DOHH2 (cell line): ENCODE data around the gene CDKL5.

Source experiments
- CTCF ChIP-seq: fragments of 200-600 bp; sonication (generic); IDR thresholded peaks from one replicate; pipeline ENCODE4 v1.5.1; 2014; ENCODE audit warnings: antibody characterized with exemption, mild to moderate bottlenecking, low read depth, low read length; ENCODE audit not compliant: poor library complexity, severe bottlenecking
- EZH2phosphoT487 ChIP-seq: fragments of 200-600 bp; sonication (generic); IDR thresholded peaks from 2 replicates; pipeline ENCODE4 v1.6.1; 2017; ENCODE audit warnings: borderline replicate concordance, mild to moderate bottlenecking, antibody characterized with exemption, low read length, moderate library complexity, mixed read lengths

- TF ChIP-seq CTCF: no peak
- TF ChIP-seq EZH2phosphoT487: no peak
Observed at GRCh38 chrX:18702362-18703195, 277.2 kb downstream of the CDKL5 start.
